ENCODE measurements around the gene ACRV1.

ACRV1 gene

GRCh38 chr11:125626288-125626950 is 54.2 kb downstream of the ACRV1 start:
- Histone ChIP-seq H3K4me1 (ENCODE audit: control insufficient read depth in 2 of 2, insufficient read depth in 1 of 2, low read depth in 1 of 2, low read length in 2 of 2) (peaks cover 0 to 6% of the 10 kb centered on the region in 2 donors), H3K27ac (replicated peaks; ENCODE audit: low read length) (peak overlapping the region; percentile 91), H3K18ac (ENCODE audit: low read length) (peak overlapping the region; percentile 87), H2AK5ac (ENCODE audit: low read depth, low read length) (no peak overlapping the region), H3K9me3 (replicated peaks in 1 of 2; ENCODE audit: control insufficient read depth in 2 of 2, insufficient read depth in 1 of 2, low read depth in 1 of 2, low read length in 2 of 2) (no peaks in the 10 kb centered on the region), H3K14ac (ENCODE audit: low read length) (no peak overlapping the region), H3K79me1 (ENCODE audit: low read depth, low read length) (no peaks in the 10 kb centered on the region), H3K27me3 (ENCODE audit: control insufficient read depth in 3 of 3, insufficient read depth in 3 of 3, low read depth in 1 of 3, low read length in 3 of 3) (no peaks in the 10 kb centered on the region), H4K8ac (ENCODE audit: low read depth, low read length) (no peak overlapping the region), H4K91ac (ENCODE audit: low read depth, low read length, poor library complexity) (no peak overlapping the region), H3K36me3 (replicated peaks in 1 of 2; ENCODE audit: control insufficient read depth in 2 of 2, insufficient read depth in 2 of 2, low read length in 2 of 2) (peaks cover 11 to 68% of the 10 kb centered on the region in 2 donors), H3K4ac (ENCODE audit: low read length) (no peak overlapping the region), H2BK5ac (ENCODE audit: low read length) (peak overlapping the region; percentile 96), H3K9ac (ENCODE audit: low read depth, low read length, poor library complexity) (peak overlapping the region; percentile 51), H3K4me3 (ENCODE audit: low read length in 2 of 2) (peak overlapping the region; percentile 70 to 80), H2BK12ac (ENCODE audit: low read length) (no peak overlapping the region), H3K4me2 (ENCODE audit: insufficient read depth, low read length, poor library complexity, severe bottlenecking) (peak overlapping the region; percentile 69), H2BK120ac (ENCODE audit: low read depth, low read length) (peak overlapping the region; percentile 47), H3K23ac (ENCODE audit: low read depth, low read length, poor library complexity) (no peak overlapping the region), H2BK15ac (ENCODE audit: low read length) (no peak overlapping the region), H2AFZ (ENCODE audit: low read length) (peak overlapping the region; percentile 95)
- DNase-seq (ENCODE audit: low spot score): no peak
- WGBS, 2 donors (ENCODE audit: extremely low coverage in 2 of 2, insufficient read length in 2 of 2, insufficient replicate concordance in 1 of 2): no CpG with 5 or more reads among the region's 18 CpGs

GRCh38 chr11:125625630-125626287 is 54.9 kb downstream of the ACRV1 start:
- Histone ChIP-seq H3K36me3 (replicated peaks in 1 of 2; ENCODE audit: control insufficient read depth in 2 of 2, insufficient read depth in 2 of 2, low read length in 2 of 2) (peaks cover 10 to 68% of the 10 kb centered on the region in 2 donors), H2AFZ (ENCODE audit: low read length) (peak overlapping the region; percentile 95), H3K4ac (ENCODE audit: low read length) (no peak overlapping the region), H2AK5ac (ENCODE audit: low read depth, low read length) (peak overlapping the region; percentile 12), H2BK12ac (ENCODE audit: low read length) (no peak overlapping the region), H3K9ac (ENCODE audit: low read depth, low read length, poor library complexity) (peak overlapping the region; percentile 91), H3K79me1 (ENCODE audit: low read depth, low read length) (no peaks in the 10 kb centered on the region), H3K9me3 (replicated peaks in 1 of 2; ENCODE audit: control insufficient read depth in 2 of 2, insufficient read depth in 1 of 2, low read depth in 1 of 2, low read length in 2 of 2) (no peaks in the 10 kb centered on the region), H3K23ac (ENCODE audit: low read depth, low read length, poor library complexity) (peak overlapping the region; percentile 99), H3K4me2 (ENCODE audit: insufficient read depth, low read length, poor library complexity, severe bottlenecking) (peak overlapping the region; percentile 81), H3K27ac (replicated peaks; ENCODE audit: low read length) (peak overlapping the region; percentile 91), H4K8ac (ENCODE audit: low read depth, low read length) (no peak overlapping the region), H3K18ac (ENCODE audit: low read length) (peak overlapping the region; percentile 87), H3K4me1 (ENCODE audit: control insufficient read depth in 2 of 2, insufficient read depth in 1 of 2, low read depth in 1 of 2, low read length in 2 of 2) (peaks cover 0 to 6% of the 10 kb centered on the region in 2 donors), H3K14ac (ENCODE audit: low read length) (no peak overlapping the region), H2BK120ac (ENCODE audit: low read depth, low read length) (peak overlapping the region; percentile 47), H3K4me3 (ENCODE audit: low read length in 2 of 2) (peak overlapping the region; percentile 70 to 80), H2BK15ac (ENCODE audit: low read length) (no peak overlapping the region), H3K27me3 (ENCODE audit: control insufficient read depth in 3 of 3, insufficient read depth in 3 of 3, low read depth in 1 of 3, low read length in 3 of 3) (no peaks in the 10 kb centered on the region), H2BK5ac (ENCODE audit: low read length) (peak overlapping the region; percentile 96), H4K91ac (ENCODE audit: low read depth, low read length, poor library complexity) (peak overlapping the region; percentile 87)
- peak; percentile 95 for DNase-seq (ENCODE audit: low spot score)
- WGBS, 2 donors (ENCODE audit: extremely low coverage in 2 of 2, insufficient read length in 2 of 2, insufficient replicate concordance in 1 of 2): no CpG with 5 or more reads among the region's 51 CpGs

- peaks cover 11 to 68% of the 10 kb centered on the region in 2 donors for H3K36me3 ChIP-seq (replicated peaks in 1 of 2; ENCODE audit: control insufficient read depth in 2 of 2, insufficient read depth in 2 of 2, low read length in 2 of 2)
- peak overlapping the region; percentile 12 for H2AK5ac ChIP-seq (ENCODE audit: low read depth, low read length)
- H3K4me3 ChIP-seq (ENCODE audit: low read length in 2 of 2): peak overlapping the region; percentile 70 to 80
- H2BK5ac ChIP-seq (ENCODE audit: low read length): peak overlapping the region; percentile 96
- no peak overlapping the region for H2BK120ac ChIP-seq (ENCODE audit: low read depth, low read length)
- peaks cover 0 to 6% of the 10 kb centered on the region in 2 donors for H3K4me1 ChIP-seq (ENCODE audit: control insufficient read depth in 2 of 2, insufficient read depth in 1 of 2, low read depth in 1 of 2, low read length in 2 of 2)
- H3K27ac ChIP-seq (replicated peaks; ENCODE audit: low read length): peak overlapping the region; percentile 91
- H3K27me3 ChIP-seq (ENCODE audit: control insufficient read depth in 3 of 3, insufficient read depth in 3 of 3, low read depth in 1 of 3, low read length in 3 of 3): no peaks in the 10 kb centered on the region
- peak overlapping the region; percentile 95 for H2AFZ ChIP-seq (ENCODE audit: low read length)
- peak overlapping the region; percentile 81 for H3K4me2 ChIP-seq (ENCODE audit: insufficient read depth, low read length, poor library complexity, severe bottlenecking)
- DNase-seq (ENCODE audit: low spot score): no peak
- H2BK12ac ChIP-seq (ENCODE audit: low read length): no peak overlapping the region
- no peak overlapping the region for H4K8ac ChIP-seq (ENCODE audit: low read depth, low read length)
- peak overlapping the region; percentile 86 for H3K18ac ChIP-seq (ENCODE audit: low read length)
- H3K79me1 ChIP-seq (ENCODE audit: low read depth, low read length): no peaks in the 10 kb centered on the region
- no peak overlapping the region for H2BK15ac ChIP-seq (ENCODE audit: low read length)
- peak overlapping the region; percentile 87 for H4K91ac ChIP-seq (ENCODE audit: low read depth, low read length, poor library complexity)
- no peaks in the 10 kb centered on the region for H3K9me3 ChIP-seq (replicated peaks in 1 of 2; ENCODE audit: control insufficient read depth in 2 of 2, insufficient read depth in 1 of 2, low read depth in 1 of 2, low read length in 2 of 2)
- no CpG with 5 or more reads among the region's 20 CpGs for WGBS, 2 donors (ENCODE audit: extremely low coverage in 2 of 2, insufficient read length in 2 of 2, insufficient replicate concordance in 1 of 2)
- H3K4ac ChIP-seq (ENCODE audit: low read length): no peak overlapping the region
- peak overlapping the region; percentile 91 for H3K9ac ChIP-seq (ENCODE audit: low read depth, low read length, poor library complexity)
- peak overlapping the region; percentile 99 for H3K23ac ChIP-seq (ENCODE audit: low read depth, low read length, poor library complexity)
- H3K14ac ChIP-seq (ENCODE audit: low read length): no peak overlapping the region
Measured at GRCh38 chr11:125625225-125625629, 55.4 kb downstream of the ACRV1 start.

- Histone ChIP-seq H3K4me2 (ENCODE audit: insufficient read depth, low read length, poor library complexity, severe bottlenecking) (peak within 1 kb of the TSS; percentile 81), H2BK120ac (ENCODE audit: low read depth, low read length) (peak within 1 kb of the TSS; percentile 47)
- DNase-seq (ENCODE audit: low spot score): no peak
Measured at GRCh38 chr11:125624756-125625213, 55.9 kb downstream of the ACRV1 start, which contains the start of gene CHEK1. Gene CHEK1, plus strand, starts transcription at chr11:125625163. Its CDS starts 1,606 bp downstream, at chr11:125626769.

More at GRCh38 chr11:125624756-125625213, 55.9 kb downstream of the ACRV1 start, which contains the start of gene CHEK1:
- H2BK15ac ChIP-seq (ENCODE audit: low read length): no peak within 1 kb of the TSS
- peak within 1 kb of the TSS; percentile 91 for H3K9ac ChIP-seq (ENCODE audit: low read depth, low read length, poor library complexity)
- H2BK12ac ChIP-seq (ENCODE audit: low read length): no peak within 1 kb of the TSS
- H3K27me3 ChIP-seq (ENCODE audit: control insufficient read depth in 3 of 3, insufficient read depth in 3 of 3, low read depth in 1 of 3, low read length in 3 of 3): no peaks in the 10 kb centered on the region
- no peak within 1 kb of the TSS for H3K4ac ChIP-seq (ENCODE audit: low read length)
- H3K79me1 ChIP-seq (ENCODE audit: low read depth, low read length): no peaks in the 10 kb centered on the region
- H3K14ac ChIP-seq (ENCODE audit: low read length): no peak within 1 kb of the TSS
- H4K91ac ChIP-seq (ENCODE audit: low read depth, low read length, poor library complexity): peak within 1 kb of the TSS; percentile 87
- H3K9me3 ChIP-seq (replicated peaks in 1 of 2; ENCODE audit: control insufficient read depth in 2 of 2, insufficient read depth in 1 of 2, low read depth in 1 of 2, low read length in 2 of 2): no peaks in the 10 kb centered on the region
- peak within 1 kb of the TSS; percentile 70 to 80 for H3K4me3 ChIP-seq (ENCODE audit: low read length in 2 of 2)
- WGBS, 2 donors (ENCODE audit: extremely low coverage in 2 of 2, insufficient read length in 2 of 2, insufficient replicate concordance in 1 of 2): no CpG with 5 or more reads among the region's 9 CpGs
- peak within 1 kb of the TSS; percentile 87 for H3K18ac ChIP-seq (ENCODE audit: low read length)
- H3K27ac ChIP-seq (replicated peaks; ENCODE audit: low read length): peak within 1 kb of the TSS; percentile 91
- H4K8ac ChIP-seq (ENCODE audit: low read depth, low read length): no peak within 1 kb of the TSS
- H3K36me3 ChIP-seq (replicated peaks in 1 of 2; ENCODE audit: control insufficient read depth in 2 of 2, insufficient read depth in 2 of 2, low read length in 2 of 2): peaks cover 11 to 68% of the 10 kb centered on the region in 2 donors
- H3K4me1 ChIP-seq (ENCODE audit: control insufficient read depth in 2 of 2, insufficient read depth in 1 of 2, low read depth in 1 of 2, low read length in 2 of 2): peaks cover 0 to 6% of the 10 kb centered on the region in 2 donors
- H2AK5ac ChIP-seq (ENCODE audit: low read depth, low read length): peak within 1 kb of the TSS; percentile 12
- peak within 1 kb of the TSS; percentile 95 for H2AFZ ChIP-seq (ENCODE audit: low read length)
- H2BK5ac ChIP-seq (ENCODE audit: low read length): peak within 1 kb of the TSS; percentile 96
- H3K23ac ChIP-seq (ENCODE audit: low read depth, low read length, poor library complexity): peak within 1 kb of the TSS; percentile 99
